WERI-Rb-1 (cell line): ENCODE data around the gene ZAR1.

Experiments
- DNase-seq: peaks from one replicate; pipeline ENCODE4 v3.0.0-alpha.2; 2020
- H3K27ac ChIP-seq: fragments of 250-450 bp; sonication (Bioruptor Pico); 2 replicates; pipeline ENCODE4 v1.5.1; 2020; ENCODE audit warnings: mild to moderate bottlenecking, moderate library complexity
- H3K27me3 ChIP-seq: fragments of 250-450 bp; sonication (Bioruptor Pico); 2 replicates; pipeline ENCODE4 v1.5.1; 2021; ENCODE audit warnings: mild to moderate bottlenecking, low read depth, moderate library complexity; ENCODE audit not compliant: insufficient read depth, severe bottlenecking
- H3K36me3 ChIP-seq: fragments of 250-450 bp; sonication (Bioruptor Pico); 2 replicates; pipeline ENCODE4 v1.5.1; 2020; ENCODE audit warnings: mild to moderate bottlenecking, moderate library complexity
- H3K4me3 ChIP-seq: 2 replicates; pipeline ENCODE4 v1.5.1; 2011; ENCODE audit warnings: low read depth, mild to moderate bottlenecking, control low read depth, low read length
- H3K9me3 ChIP-seq: fragments of 250-450 bp; sonication (Bioruptor Pico); 2 replicates; pipeline ENCODE4 v1.5.1; 2021; ENCODE audit warnings: mild to moderate bottlenecking, moderate library complexity; ENCODE audit not compliant: severe bottlenecking
- TF ChIP-seq, protein P1 (sequence below): IDR thresholded peaks from 2 replicates; pipeline ENCODE4 v1.5.1; 2011; ENCODE audit warnings: low read depth, mild to moderate bottlenecking, control low read depth, inconsistent platforms, low read length

The ZAR1 gene

DNA sequence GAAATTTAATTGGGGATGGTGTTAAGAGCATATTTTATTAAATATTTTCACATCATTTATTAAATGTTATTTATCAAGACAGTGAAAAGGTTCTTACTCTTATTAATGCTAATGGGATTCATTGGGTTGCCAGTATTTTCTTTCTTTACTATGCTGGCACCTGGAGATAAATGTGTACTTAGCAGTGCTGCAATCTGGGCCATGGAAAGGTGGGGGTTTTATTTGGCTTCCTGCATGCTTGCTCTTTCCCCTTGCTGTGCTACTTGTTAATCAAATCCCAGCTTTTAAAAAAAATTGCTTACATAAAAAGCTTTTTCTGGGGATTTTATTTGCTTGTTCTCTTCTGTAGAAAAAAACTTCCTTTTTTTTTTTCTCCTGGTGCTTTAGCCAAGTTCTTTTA is 48.3 kb downstream of the ZAR1 start:
- H3K27me3 ChIP-seq = no peaks in the 10 kb centered on the region
- no peak overlapping the region for H3K27ac ChIP-seq
- peaks cover 59% of the 10 kb centered on the region for H3K36me3 ChIP-seq
- no peak overlapping the region for H3K4me3 ChIP-seq
- DNase-seq = no peak
- TF ChIP-seq, protein P1, sequence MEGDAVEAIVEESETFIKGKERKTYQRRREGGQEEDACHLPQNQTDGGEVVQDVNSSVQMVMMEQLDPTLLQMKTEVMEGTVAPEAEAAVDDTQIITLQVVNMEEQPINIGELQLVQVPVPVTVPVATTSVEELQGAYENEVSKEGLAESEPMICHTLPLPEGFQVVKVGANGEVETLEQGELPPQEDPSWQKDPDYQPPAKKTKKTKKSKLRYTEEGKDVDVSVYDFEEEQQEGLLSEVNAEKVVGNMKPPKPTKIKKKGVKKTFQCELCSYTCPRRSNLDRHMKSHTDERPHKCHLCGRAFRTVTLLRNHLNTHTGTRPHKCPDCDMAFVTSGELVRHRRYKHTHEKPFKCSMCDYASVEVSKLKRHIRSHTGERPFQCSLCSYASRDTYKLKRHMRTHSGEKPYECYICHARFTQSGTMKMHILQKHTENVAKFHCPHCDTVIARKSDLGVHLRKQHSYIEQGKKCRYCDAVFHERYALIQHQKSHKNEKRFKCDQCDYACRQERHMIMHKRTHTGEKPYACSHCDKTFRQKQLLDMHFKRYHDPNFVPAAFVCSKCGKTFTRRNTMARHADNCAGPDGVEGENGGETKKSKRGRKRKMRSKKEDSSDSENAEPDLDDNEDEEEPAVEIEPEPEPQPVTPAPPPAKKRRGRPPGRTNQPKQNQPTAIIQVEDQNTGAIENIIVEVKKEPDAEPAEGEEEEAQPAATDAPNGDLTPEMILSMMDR = no peak
- H3K9me3 ChIP-seq = no peaks in the 10 kb centered on the region

DNA sequence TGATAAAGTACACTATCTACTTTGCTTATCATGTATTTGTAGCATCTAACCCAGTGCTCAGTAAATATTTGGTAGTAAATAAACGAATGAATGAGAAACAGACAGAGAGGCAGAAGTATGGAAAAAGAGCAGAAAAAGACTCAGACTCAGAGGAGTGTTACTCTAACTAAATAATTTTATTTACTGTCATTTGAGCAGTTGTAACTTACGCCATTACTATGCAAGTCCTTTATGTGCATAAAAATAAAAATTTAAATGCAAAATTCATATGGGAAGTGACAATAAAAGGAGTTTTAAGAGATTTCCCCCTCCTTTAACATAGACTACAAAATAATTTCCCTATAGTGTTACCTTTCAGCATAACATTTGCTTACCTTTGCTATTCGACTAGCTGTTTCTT is 49.5 kb downstream of the ZAR1 start:
- DNase-seq = no peak
- TF ChIP-seq, protein P1 = no peak
- Histone ChIP-seq H3K36me3 (peaks cover 58% of the 10 kb centered on the region), H3K4me3 (no peak overlapping the region), H3K27me3 (no peaks in the 10 kb centered on the region), H3K27ac (no peak overlapping the region), H3K9me3 (no peaks in the 10 kb centered on the region)

DNA sequence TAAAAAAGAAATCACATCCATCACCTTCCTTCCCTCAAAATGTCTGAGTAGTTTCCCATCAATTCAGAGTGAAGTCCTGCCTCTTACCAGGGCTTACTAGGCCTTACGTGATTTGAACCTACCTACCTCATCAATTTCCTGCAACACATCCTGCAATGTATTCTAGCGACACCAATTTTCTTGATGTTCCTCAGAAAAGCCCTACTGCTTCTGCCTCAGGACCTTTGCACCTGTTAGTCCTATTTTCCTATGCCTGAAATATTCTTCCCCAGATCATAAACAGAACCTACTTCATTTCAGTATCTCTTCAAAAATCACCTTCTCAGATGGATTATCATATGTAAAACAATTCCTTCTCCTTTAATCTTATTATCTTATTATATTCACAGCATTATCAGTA is 52.8 kb downstream of the ZAR1 start:
- Histone ChIP-seq H3K27me3 (no peaks in the 10 kb centered on the region), H3K4me3 (no peak overlapping the region), H3K36me3 (peaks cover 62% of the 10 kb centered on the region), H3K27ac (no peak overlapping the region), H3K9me3 (no peaks in the 10 kb centered on the region)
- DNase-seq = no peak
- TF ChIP-seq, protein P1 = no peak

DNA sequence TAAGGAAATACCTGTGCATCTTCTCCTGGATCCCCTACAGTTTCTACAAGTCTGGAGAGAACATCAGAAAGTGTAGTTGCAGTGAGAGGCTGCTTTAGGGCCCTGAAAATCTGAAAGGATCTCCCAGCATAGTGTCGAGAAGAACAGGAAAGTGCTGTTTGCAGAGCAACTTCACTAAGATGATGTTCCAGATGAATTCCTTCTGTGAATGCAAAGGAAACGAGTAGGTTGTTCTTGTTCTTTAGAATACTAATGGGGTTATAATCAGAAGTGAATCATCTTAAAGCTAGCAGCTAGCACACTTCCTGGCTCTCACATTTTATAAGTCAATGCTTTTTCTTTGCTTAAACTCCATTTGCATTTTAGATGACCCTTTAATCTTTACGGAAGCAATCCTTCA is 53.7 kb downstream of the ZAR1 start:
- peaks cover 67% of the 10 kb centered on the region for H3K36me3 ChIP-seq
- H3K27ac ChIP-seq = no peak overlapping the region
- no peak overlapping the region for H3K4me3 ChIP-seq
- TF ChIP-seq, protein P1 = no peak
- no peaks in the 10 kb centered on the region for H3K27me3 ChIP-seq
- no peaks in the 10 kb centered on the region for H3K9me3 ChIP-seq
- no peak for DNase-seq
